HCT116 (cell line): Measurements from ENCODE around the gene URI1. TPM values are rescaled to one million over a fixed set of nuclear protein-coding genes. Genes with fewer than 3 reads are reported as not detected.
"Not testable (repeated sequence)": the region's sequence is repeated elsewhere in the genome, so short reads cannot be mapped to it uniquely, and the experiment has no call there.

Source experiments
- ATAC-seq: fragments of 200-7000 bp; cut with Tn5 transposase; 2 replicates; pipeline ENCODE4 v1.9.1; 2020; ENCODE audit warnings: mild to moderate bottlenecking, moderate library complexity
- BruUV-seq: library from RNA; stranded (reverse); fragments of 400-500 nt; replicated peaks from 2 replicates; lab custom pipeline; 2021; lab: Mats Ljungman, UMichigan
- CTCF ChIA-PET: fragments of 300-600 bp; sonication (Branson Sonifier 250); formaldehyde crosslinking; loops from one replicate; lab custom pipeline; 2021; ENCODE audit warnings: antibody characterized with exemption; lab: Charles Lee
- POLR2A ChIA-PET: fragments of 300-600, 350-600 bp; sonication (Branson Sonifier 250); formaldehyde crosslinking; loops from one replicate; lab custom pipeline; 2021; ENCODE audit warnings: antibody characterized with exemption; lab: Charles Lee
- RAD21 ChIA-PET, 2 experiments: fragments of 300-600 bp; sonication (Branson Sonifier 250); formaldehyde crosslinking; loops; one replicate each; lab custom pipeline; 2023; ENCODE audit warnings: low total read pairs in 2 of 2; ENCODE audit not compliant: uncharacterized antibody in 2 of 2, unreplicated experiment in 2 of 2, low non-redundant PET in 1 of 2; lab: Charles Lee
- DNase-seq: peaks from one replicate; pipeline ENCODE4 v3.0.0-alpha.2; 2010; ENCODE audit warnings: low read depth, low spot score
- H2AFZ ChIP-seq: fragments of 200-600 bp; shearing (Covaris generic), sonication (generic); 2 replicates; pipeline ENCODE4 v1.6.1; 2017; ENCODE audit warnings: low read depth, mixed run types, mixed read lengths, antibody characterized with exemption, low read length; ENCODE audit not compliant: poor library complexity, severe bottlenecking
- H3K27ac ChIP-seq: 2 replicates; pipeline ENCODE4 v1.5.1; 2012; ENCODE audit warnings: low read depth, low read length
- H3K27me3 ChIP-seq: fragments of 200-600 bp; sonication (generic); 2 replicates; pipeline ENCODE4 v1.6.1; 2016; ENCODE audit warnings: mixed run types, low read length, mixed read lengths; ENCODE audit not compliant: insufficient read depth
- H3K36me3 ChIP-seq, 2 experiments: fragments of 200-500 bp in 1 of 2; fragments of 200-600 bp in 1 of 2; sonication (Bioruptor generic) in 1 of 2; sonication (generic) in 1 of 2; 2 replicates each; pipeline versions ENCODE4 v1.5.1 to v1.6.1; 2014 to 2016; ENCODE audit warnings: low read length in 2 of 2, inconsistent platforms in 1 of 2, mixed read lengths in 1 of 2, mixed run types in 1 of 2; ENCODE audit not compliant: insufficient read depth in 2 of 2, control insufficient read depth in 1 of 2
- H3K4me1 ChIP-seq, 2 experiments: fragments of 200-600 bp in 1 of 2; sonication (generic) in 1 of 2; 2 replicates each; pipeline versions ENCODE4 v1.5.1 to v1.6.1; 2012 to 2017; ENCODE audit warnings: low read length in 2 of 2, inconsistent platforms in 1 of 2, mild to moderate bottlenecking in 1 of 2, mixed read lengths in 1 of 2, mixed run types in 1 of 2, moderate library complexity in 1 of 2; ENCODE audit not compliant: insufficient read depth in 2 of 2, control insufficient read depth in 1 of 2
- H3K4me2 ChIP-seq: fragments of 200-600 bp; sonication (generic); 2 replicates; pipeline ENCODE4 v1.6.1; 2017; ENCODE audit warnings: mixed run types, low read length, mixed read lengths
- H3K4me3 ChIP-seq, 2 experiments: fragments of 200-600 bp in 1 of 2; sonication (generic) in 1 of 2; replicated peaks in 1 of 2; 2 replicates each; pipeline ENCODE4 v1.5.1; 2011 to 2016; ENCODE audit warnings: low read length in 2 of 2, control low read depth in 1 of 2, low read depth in 1 of 2, mild to moderate bottlenecking in 1 of 2, mixed read lengths in 1 of 2, mixed run types in 1 of 2
- H3K79me2 ChIP-seq: fragments of 200-600 bp; sonication (generic); 2 replicates; pipeline ENCODE4 v1.6.1; 2017; ENCODE audit warnings: mild to moderate bottlenecking, mixed run types, low read length, moderate library complexity, mixed read lengths; ENCODE audit not compliant: insufficient read depth
- H3K9ac ChIP-seq: fragments of 200-600 bp; sonication (generic); 2 replicates; pipeline ENCODE4 v1.6.1; 2016; ENCODE audit warnings: low read length, mixed read lengths
- H3K9me2 ChIP-seq: fragments of 200-600 bp; sonication (generic), shearing (Covaris generic); 2 replicates; pipeline ENCODE4 v1.6.1; 2017; ENCODE audit warnings: mixed run types, mild to moderate bottlenecking, moderate library complexity; ENCODE audit not compliant: insufficient read depth
- H3K9me3 ChIP-seq, 2 experiments: fragments of 200-500 bp in 1 of 2; fragments of 200-600 bp in 1 of 2; sonication (Bioruptor generic) in 1 of 2; sonication (generic) in 1 of 2; 2 replicates each; pipeline ENCODE4 v1.6.1; 2014 to 2017; ENCODE audit warnings: low read length in 2 of 2, mixed read lengths in 2 of 2, inconsistent platforms in 1 of 2, low read depth in 1 of 2, mild to moderate bottlenecking in 1 of 2, mixed run types in 1 of 2, moderate library complexity in 1 of 2; ENCODE audit not compliant: control insufficient read depth in 1 of 2, insufficient read depth in 1 of 2
- H4K20me1 ChIP-seq: fragments of 200-600 bp; sonication (generic), shearing (Covaris generic); 2 replicates; pipeline ENCODE4 v1.6.1; 2017; ENCODE audit warnings: mixed run types, mild to moderate bottlenecking, moderate library complexity; ENCODE audit not compliant: insufficient read depth
- CEBPB ChIP-seq: IDR thresholded peaks from 2 replicates; pipeline ENCODE4 v1.6.1; 2012; ENCODE audit warnings: low read depth
- JUND ChIP-seq: IDR thresholded peaks from 2 replicates; pipeline ENCODE4 v1.6.1; 2012
- POLR2A ChIP-seq: IDR thresholded peaks from 2 replicates; pipeline ENCODE4 v1.7.0; 2011; ENCODE audit warnings: borderline replicate concordance; ENCODE audit not compliant: insufficient read depth, insufficient read length; ENCODE audit errors: extremely low read depth
- POLR2AphosphoS5 ChIP-seq: IDR thresholded peaks from 2 replicates; pipeline ENCODE4 v1.6.1; 2011; ENCODE audit warnings: mild to moderate bottlenecking, low read depth, low read length, moderate library complexity
- SP1 ChIP-seq: IDR thresholded peaks from 2 replicates; pipeline ENCODE4 v1.6.1; 2012; ENCODE audit warnings: low read depth
- SRF ChIP-seq: IDR thresholded peaks from 2 replicates; pipeline ENCODE4 v1.6.1; 2012; ENCODE audit warnings: low read depth
- TCF7L2 ChIP-seq: IDR thresholded peaks from 2 replicates; pipeline ENCODE4 v1.7.0; 2011; ENCODE audit warnings: borderline replicate concordance, inconsistent platforms; ENCODE audit not compliant: insufficient read depth, insufficient read length; ENCODE audit errors: extremely low read depth
- YY1 ChIP-seq: IDR thresholded peaks from 2 replicates; pipeline ENCODE4 v1.6.1; 2011; ENCODE audit warnings: low read length, low read depth, moderate library complexity, mild to moderate bottlenecking; ENCODE audit not compliant: insufficient replicate concordance; ENCODE audit errors: extremely low read depth
- ZFX ChIP-seq: fragments of 450-650 bp; IDR thresholded peaks from 2 replicates; pipeline ENCODE4 v1.6.1; 2017
- intact Hi-C: fragments of 100-400 bp; cut with micrococcal nuclease; formaldehyde crosslinking; loops from 2 replicates; pipeline ENCODE4 v1.10.0; 2022
- total RNA-seq: library from RNA; stranded (reverse); gene quantifications from one replicate; pipeline ENCODE4 v1.2.1, GENCODE V29; 2021; ENCODE audit not compliant: unreplicated experiment
- TF ChIP-seq, protein P1 (sequence below): IDR thresholded peaks from 2 replicates; pipeline ENCODE4 v1.6.1; 2012

Gene URI1
- total RNA-seq, 1 experiment from 2014 or later, result 51.4 TPM

DNA sequence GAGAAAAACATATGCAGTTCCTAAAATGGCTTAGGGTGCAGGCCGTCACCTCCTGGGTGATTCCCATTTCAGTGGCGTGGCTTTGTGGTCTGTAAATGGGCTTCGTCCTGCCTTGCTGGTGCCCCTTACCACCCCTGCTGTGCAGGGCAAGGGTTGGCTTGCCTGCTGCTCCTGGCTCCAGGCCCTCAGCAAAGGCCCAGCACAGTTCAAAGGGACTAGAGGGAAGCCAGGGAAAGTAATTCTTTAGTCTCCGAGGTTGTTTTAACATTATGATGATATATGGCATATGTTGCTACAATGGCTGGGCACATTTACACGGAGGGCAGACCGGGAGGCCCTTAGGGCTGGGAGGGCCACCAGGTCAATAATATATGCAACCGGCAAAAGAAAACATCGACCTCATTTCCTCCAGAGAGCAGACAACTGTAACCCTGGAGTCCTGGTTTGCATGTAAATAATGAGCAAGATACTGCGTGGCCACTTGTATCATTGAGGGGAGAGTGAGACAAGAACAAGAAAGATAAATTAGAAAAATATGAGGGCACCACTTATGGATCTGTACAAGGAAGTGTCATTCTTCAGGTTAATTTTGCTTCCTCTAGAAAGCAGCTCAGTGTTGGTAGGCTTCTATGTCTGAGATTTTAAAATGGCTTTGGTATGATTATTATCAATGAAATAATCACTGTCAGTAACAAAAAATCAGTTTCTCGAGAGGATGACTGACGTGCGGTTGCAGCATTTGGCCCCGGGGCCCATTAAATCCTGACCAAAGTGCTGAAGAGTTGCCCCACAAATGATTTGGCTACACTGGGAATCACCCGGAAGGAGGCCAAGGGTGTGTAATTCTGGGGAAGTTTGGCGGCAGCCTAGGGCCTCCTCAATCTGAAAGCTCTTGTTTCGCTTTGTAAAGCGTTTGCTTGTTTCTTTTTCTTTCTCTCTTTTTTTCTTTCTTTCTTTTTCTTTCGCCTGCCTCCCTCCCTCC lies 32.8 kb upstream of the URI1 start:
- H3K4me3 ChIP-seq, result no peak overlapping the region
- no peaks in the 10 kb centered on the region for H3K36me3 ChIP-seq
- ChIA-PET POLR2A (no interaction called here), CTCF (no interaction called here), RAD21 (no interaction called here)
- no peak overlapping the region for H3K4me2 ChIP-seq
- no peak for DNase-seq
- no peaks in the 10 kb centered on the region for H3K79me2 ChIP-seq
- H3K9ac ChIP-seq, result no peak overlapping the region
- no peaks in the 10 kb centered on the region for H3K4me1 ChIP-seq
- BruUV-seq, result no TSS peak
- no peaks in the 10 kb centered on the region for H4K20me1 ChIP-seq
- H3K27ac ChIP-seq, result no peak overlapping the region
- H2AFZ ChIP-seq, result no peak overlapping the region
- no peaks in the 10 kb centered on the region for H3K9me3 ChIP-seq
- no peaks in the 10 kb centered on the region for H3K27me3 ChIP-seq
- no peaks in the 10 kb centered on the region for H3K9me2 ChIP-seq
- ATAC-seq, result no peak
- TF ChIP-seq, protein P1, sequence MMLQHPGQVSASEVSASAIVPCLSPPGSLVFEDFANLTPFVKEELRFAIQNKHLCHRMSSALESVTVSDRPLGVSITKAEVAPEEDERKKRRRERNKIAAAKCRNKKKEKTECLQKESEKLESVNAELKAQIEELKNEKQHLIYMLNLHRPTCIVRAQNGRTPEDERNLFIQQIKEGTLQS, result no peak
- intact Hi-C loops, result no loop called here

DNA sequence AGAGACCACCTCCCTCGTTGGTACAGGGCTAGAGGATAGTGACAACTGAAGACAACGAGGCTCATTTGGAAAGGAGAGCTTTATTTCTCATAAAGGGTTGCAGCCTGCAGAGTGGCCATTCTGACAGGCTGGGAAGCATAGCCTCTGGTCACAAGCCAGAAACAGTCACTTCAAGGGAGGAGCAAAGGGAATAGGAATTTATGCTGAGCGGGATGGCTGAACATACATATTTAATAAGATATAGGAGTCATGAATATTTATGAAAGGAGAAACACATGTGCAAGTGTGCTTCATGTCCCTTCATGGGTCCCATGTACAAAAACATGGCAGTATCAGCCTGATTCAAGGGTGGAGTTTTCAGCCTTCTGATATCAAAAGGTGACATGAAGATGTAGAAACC lies 27.1 kb upstream of the URI1 start:
- H2AFZ ChIP-seq, result no peak overlapping the region
- POLR2A ChIA-PET, result interaction anchor here (1.4 kb wide), 1 partner anchor 27 kb away, joined by 4 read pairs; the partner anchor contains the start of gene URI1
- no TSS peak for BruUV-seq
- no peaks in the 10 kb centered on the region for H3K36me3 ChIP-seq
- H3K79me2 ChIP-seq, result no peaks in the 10 kb centered on the region
- RAD21 ChIA-PET, result no interaction called here
- TF ChIP-seq TCF7L2 (no peak), SRF (no peak), CEBPB (no peak), SP1 (no peak), YY1 (no peak), JUND (no peak), POLR2A (no peak), ZFX (no peak), POLR2AphosphoS5 (no peak)
- TF ChIP-seq, protein P1, result no peak
- CTCF ChIA-PET, result no interaction called here
- intact Hi-C loops, result no loop called here
- no peak overlapping the region for H3K9ac ChIP-seq
- no peak overlapping the region for H3K27ac ChIP-seq
- H3K9me3 ChIP-seq, result no peaks in the 10 kb centered on the region
- no peak overlapping the region for H3K4me3 ChIP-seq
- no peaks in the 10 kb centered on the region for H4K20me1 ChIP-seq
- no peaks in the 10 kb centered on the region for H3K27me3 ChIP-seq
- ATAC-seq, result no peak
- H3K9me2 ChIP-seq, result no peaks in the 10 kb centered on the region
- no peak for DNase-seq
- H3K4me2 ChIP-seq, result no peak overlapping the region
- H3K4me1 ChIP-seq, result no peaks in the 10 kb centered on the region

DNA sequence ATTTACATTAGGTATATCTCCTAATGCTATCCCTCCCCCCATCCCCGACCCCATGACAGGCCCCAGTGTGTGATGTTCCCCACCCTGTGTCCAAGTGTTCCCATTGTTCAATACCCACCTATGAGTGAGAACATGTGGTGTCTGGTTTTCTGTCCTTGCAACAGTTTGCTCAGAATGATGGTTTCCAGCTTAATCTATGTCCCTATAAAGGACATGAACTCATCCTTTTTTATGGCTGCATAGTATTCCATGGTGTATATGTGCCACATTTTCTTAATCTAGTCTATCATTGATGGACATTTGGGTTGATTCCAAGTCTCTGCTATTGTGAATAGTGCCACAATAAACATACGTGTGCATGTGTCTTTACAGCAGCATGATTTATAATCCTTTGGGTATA lies 26.2 kb upstream of the URI1 start:
- H3K9me3 ChIP-seq, H3K4me2 ChIP-seq, H3K79me2 ChIP-seq, DNase-seq, H3K36me3 ChIP-seq, H4K20me1 ChIP-seq, ATAC-seq, CTCF ChIA-PET, intact Hi-C loops, H3K4me1 ChIP-seq, H3K27ac ChIP-seq, POLR2A ChIA-PET, BruUV-seq, RAD21 ChIA-PET, H3K27me3 ChIP-seq, H3K9me2 ChIP-seq, H2AFZ ChIP-seq, H3K4me3 ChIP-seq, H3K9ac ChIP-seq: not testable (repeated sequence)
